ENCODE measurements around the gene MRPS18C. TPM values are rescaled to one million over a fixed set of nuclear protein-coding genes. Genes with fewer than 3 reads are reported as not detected.
"Not testable (repeated sequence)": the region's sequence is repeated elsewhere in the genome, so short reads cannot be mapped to it uniquely, and the experiment has no call there.

The MRPS18C gene
- total RNA-seq, 1 donor from 2014 or later, result 30.0 TPM

DNA sequence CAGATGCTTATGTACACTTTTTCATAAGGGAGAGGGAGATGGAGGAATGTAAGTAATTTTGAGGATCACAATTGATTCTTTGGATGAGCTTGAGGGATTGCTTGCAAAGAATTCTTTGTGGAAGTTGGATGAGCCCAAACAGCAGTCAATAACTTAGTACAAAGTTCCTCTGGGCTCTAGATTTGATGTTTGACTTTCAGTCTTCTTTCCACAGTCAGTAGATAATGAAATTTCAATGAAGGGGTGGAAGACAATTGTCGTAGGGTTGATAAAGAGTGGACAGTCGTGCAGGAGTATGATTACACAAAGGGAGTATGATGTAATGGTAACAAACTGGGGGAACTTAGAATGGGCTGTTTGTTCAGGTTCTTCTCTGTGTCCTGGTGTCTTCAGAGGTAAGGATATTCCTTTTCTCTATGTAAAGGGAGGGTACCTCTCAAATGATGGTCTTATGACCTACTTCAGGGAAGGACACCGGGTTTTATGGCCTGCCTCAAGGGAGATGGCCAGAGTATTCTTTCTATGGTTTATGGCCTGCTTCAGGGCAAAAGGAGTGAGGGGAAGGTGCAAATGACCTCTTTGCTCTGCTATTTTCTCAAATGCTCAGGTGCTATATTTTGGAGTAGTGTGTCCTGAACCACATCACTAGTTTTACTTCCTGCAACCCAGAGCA lies 30.7 kb downstream of the MRPS18C start:
- Histone ChIP-seq H3K4me3 (no peak overlapping the region), H3K27me3 (no peaks in the 10 kb centered on the region), H3K4me1 (peaks cover 8% of the 10 kb centered on the region), H3K9me3 (no peaks in the 10 kb centered on the region), H3K36me3 (no peaks in the 10 kb centered on the region), H3K27ac (no peak overlapping the region)
- intact Hi-C loops (cut with DNase I), result no loop called here
- TF ChIP-seq, protein P1, sequence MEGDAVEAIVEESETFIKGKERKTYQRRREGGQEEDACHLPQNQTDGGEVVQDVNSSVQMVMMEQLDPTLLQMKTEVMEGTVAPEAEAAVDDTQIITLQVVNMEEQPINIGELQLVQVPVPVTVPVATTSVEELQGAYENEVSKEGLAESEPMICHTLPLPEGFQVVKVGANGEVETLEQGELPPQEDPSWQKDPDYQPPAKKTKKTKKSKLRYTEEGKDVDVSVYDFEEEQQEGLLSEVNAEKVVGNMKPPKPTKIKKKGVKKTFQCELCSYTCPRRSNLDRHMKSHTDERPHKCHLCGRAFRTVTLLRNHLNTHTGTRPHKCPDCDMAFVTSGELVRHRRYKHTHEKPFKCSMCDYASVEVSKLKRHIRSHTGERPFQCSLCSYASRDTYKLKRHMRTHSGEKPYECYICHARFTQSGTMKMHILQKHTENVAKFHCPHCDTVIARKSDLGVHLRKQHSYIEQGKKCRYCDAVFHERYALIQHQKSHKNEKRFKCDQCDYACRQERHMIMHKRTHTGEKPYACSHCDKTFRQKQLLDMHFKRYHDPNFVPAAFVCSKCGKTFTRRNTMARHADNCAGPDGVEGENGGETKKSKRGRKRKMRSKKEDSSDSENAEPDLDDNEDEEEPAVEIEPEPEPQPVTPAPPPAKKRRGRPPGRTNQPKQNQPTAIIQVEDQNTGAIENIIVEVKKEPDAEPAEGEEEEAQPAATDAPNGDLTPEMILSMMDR (IDR thresholded peaks at IDR 0.05), result no peak
- ATAC-seq, result no peak
- no peak for DNase-seq

DNA sequence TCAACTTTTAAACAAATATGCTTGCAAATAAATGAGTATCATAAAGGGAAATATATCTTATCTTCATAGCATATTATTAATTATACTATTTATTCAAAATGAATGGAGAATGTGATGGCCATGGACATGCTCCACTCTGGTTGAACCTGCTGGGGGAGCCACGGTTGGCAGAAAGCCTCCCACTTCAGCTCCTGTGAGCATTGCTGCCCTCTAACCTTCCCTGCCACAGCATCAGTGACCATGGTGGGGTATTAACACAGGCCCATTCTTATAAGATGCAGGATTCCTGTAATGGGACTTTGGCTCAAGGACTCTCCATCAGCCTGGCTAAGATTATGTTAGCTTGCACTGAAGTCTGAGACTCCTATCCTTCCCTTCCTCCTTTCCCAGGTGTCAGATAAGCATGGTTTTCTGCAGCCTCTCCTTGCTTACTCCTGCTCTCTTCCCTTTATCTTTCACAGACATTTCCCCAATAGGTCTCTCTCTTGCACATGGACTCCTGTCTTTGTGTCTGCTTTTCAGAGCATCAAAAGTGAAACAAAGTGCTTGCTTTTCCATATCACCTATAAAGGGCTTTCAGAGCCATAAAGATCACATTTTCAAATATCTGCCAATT lies 34.0 kb downstream of the MRPS18C start:
- DNase-seq (no peak), ATAC-seq (no peak)
- no peaks in the 10 kb centered on the region for H3K27me3 ChIP-seq
- no peak overlapping the region for H3K27ac ChIP-seq
- peaks cover 8% of the 10 kb centered on the region for H3K4me1 ChIP-seq
- no peaks in the 10 kb centered on the region for H3K36me3 ChIP-seq
- intact Hi-C loops (cut with DNase I), result no loop called here
- TF ChIP-seq, protein P1 (IDR thresholded peaks at IDR 0.05), result no peak
- H3K4me3 ChIP-seq, result no peak overlapping the region
- H3K9me3 ChIP-seq, result no peaks in the 10 kb centered on the region

DNA sequence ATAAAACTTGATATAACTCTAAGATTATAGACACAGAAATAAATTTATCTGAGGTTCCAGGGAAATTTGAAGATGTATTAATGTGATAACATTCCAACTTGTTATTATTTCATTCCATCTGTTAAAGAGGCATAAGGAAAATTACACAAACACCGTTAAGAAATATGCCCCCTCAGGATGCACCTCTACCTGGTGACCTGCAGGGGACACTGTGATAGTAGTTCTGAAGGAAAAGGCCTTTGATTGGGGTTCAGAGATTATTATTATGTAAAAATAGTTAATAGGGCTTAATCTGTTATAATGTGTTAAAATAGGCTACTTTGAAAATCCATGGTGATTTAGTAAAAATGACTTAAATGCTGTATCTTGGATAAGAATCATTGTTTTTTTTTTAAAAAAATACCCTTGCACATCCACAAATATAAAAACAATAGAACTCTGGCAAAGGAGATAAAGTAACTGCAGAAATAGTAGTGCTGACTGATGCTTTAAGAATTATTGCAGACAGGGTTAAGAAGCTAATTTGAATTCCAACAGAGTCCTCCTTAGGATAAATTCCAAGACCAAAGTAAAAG lies 35.1 kb downstream of the MRPS18C start:
- ATAC-seq, result peak; percentile 70
- DNase-seq, result no peak
- no peak overlapping the region for H3K4me3 ChIP-seq
- no peaks in the 10 kb centered on the region for H3K36me3 ChIP-seq
- H3K4me1 ChIP-seq, result peaks cover under 1% of the 10 kb centered on the region
- intact Hi-C loops (cut with DNase I), result no loop called here
- TF ChIP-seq, protein P1 (IDR thresholded peaks at IDR 0.05), result peak; percentile 70
- no peak overlapping the region for H3K27ac ChIP-seq
- H3K27me3 ChIP-seq, result no peaks in the 10 kb centered on the region
- H3K9me3 ChIP-seq, result no peaks in the 10 kb centered on the region

DNA sequence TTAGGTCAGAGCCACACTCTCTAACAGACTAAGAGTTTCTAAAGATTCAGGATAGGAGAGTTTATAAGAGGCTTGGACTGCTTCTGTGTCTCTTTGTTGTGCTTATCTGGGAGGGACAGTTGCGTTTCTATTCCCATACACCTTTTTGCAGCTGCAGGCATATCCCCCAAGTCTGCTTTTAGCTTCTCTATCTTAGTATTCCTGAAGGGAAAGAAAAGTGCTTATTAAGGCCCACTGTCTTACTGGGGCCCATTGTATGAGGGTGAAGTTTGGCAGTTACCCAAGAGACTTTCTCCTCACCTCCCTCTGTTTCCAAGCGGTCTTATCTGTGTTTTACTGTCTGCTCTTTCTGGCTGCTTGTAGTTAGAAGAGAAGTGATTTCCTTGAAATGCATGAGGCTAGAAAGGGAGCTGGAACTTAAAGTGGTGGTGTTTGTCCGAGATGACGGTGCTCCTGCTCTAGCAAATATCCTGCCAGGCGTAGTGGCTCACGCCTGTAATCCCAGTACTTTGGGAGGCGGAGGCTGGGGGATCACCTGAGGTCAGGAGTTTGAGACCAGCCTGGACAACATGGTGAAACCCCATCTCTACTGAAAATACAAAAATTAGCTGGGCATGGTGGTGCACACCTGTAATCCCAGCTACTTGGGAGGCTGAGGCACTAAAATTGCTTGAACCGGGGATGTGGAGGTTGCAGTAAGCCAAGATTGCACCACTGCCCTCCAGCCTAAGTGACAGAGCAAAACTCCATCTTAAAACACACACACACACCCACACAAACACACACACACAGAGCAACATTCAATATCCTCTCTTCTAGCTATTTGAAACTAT lies 40.4 kb downstream of the MRPS18C start:
- not testable (repeated sequence) for ATAC-seq

DNA sequence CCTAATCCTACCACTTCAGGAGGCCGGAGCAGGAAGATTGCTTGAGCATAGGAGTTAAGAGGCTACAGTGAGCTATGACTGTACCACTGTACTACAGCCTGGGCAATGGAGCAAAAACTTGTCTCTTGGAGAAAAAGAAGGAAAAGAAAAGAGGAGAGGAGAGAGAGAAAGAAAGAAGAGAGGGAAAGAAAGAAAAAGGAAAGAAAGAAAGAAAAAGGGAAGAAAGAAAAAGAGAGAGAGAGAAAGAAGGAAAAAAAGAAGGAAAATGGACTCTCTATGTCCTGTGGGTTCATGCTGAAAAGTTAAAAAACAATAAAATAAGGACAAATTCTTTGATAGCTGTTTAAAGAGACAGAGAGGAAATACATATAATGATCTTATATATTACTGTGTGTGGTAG lies 42.3 kb downstream of the MRPS18C start:
- intact Hi-C loops (cut with DNase I), result no loop called here
- TF ChIP-seq, protein P1 (IDR thresholded peaks at IDR 0.05), result no peak
- Histone ChIP-seq H3K36me3 (no peaks in the 10 kb centered on the region), H3K27ac (no peak overlapping the region), H3K4me1 (no peaks in the 10 kb centered on the region), H3K9me3 (no peaks in the 10 kb centered on the region), H3K27me3 (no peaks in the 10 kb centered on the region), H3K4me3 (no peak overlapping the region)
- no peak for DNase-seq
- no peak for ATAC-seq

More for the DNA sequence above, 40.4 kb downstream of the MRPS18C start:
- intact Hi-C loops (cut with DNase I); H3K27me3 ChIP-seq; H3K27ac ChIP-seq; H3K36me3 ChIP-seq; H3K4me3 ChIP-seq; H3K4me1 ChIP-seq; DNase-seq; H3K9me3 ChIP-seq: not testable (repeated sequence)

DNA sequence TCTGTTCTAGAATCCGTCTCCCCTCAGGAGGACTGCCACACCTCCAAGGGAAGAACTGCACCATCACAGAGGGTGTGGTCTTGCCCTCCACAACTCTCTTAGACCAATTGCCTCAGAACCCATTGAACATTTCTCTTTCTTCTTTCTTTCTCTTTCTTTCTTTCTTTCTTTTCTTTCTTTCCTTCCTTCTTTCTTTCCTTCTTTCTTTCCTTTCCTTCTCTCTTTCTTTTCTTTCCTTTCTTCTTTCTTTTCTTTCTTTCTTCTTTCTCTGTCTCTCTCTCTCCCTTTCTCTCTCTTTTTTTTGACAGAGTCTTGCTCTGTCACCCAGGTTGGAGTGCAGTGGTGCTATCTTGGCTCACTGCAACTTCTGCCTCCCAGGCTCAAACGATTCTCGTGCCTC lies 45.8 kb downstream of the MRPS18C start:
- ATAC-seq, H3K4me1 ChIP-seq, DNase-seq, H3K4me3 ChIP-seq, H3K27me3 ChIP-seq, H3K36me3 ChIP-seq, H3K27ac ChIP-seq, H3K9me3 ChIP-seq: not testable (repeated sequence)
- intact Hi-C loops (cut with DNase I), result loop anchor here (10.0 kb wide), 1 partner anchor 133 kb away; no protein-coding TSS in a partner anchor

Data from upper lobe of right lung (tissue), 1 donor.